Stimulated activated CD8-positive, alpha-beta memory T cell treated with anti-CD3 and anti-CD28 coated beads, Interleukin-12 subunit alpha, Interleukin-12 subunit beta, amount 100 ng/mL, for 24 hours (primary cell): ENCODE measurements around the gene HNRNPUL2.

ENCODE experiments used
- DNase-seq: peaks from one replicate; pipeline ENCODE4 v3.0.0-alpha.2; 2020; ENCODE audit errors: extremely low read depth

The HNRNPUL2 gene

GRCh38 chr11:62667460-62667859 lies 59.8 kb downstream of the HNRNPUL2 start:
- DNase-seq = no peak

- no peak for DNase-seq
These were observed 60.9 kb downstream of the HNRNPUL2 start for GRCh38 chr11:62666259-62666926.

- DNase-seq = no peak
These were observed 61.5 kb downstream of the HNRNPUL2 start for GRCh38 chr11:62665599-62666258.

- peak; percentile 88 for DNase-seq
These were observed 62.1 kb downstream of the HNRNPUL2 start, which contains the start of the genes C11orf98 and CSKMT for GRCh38 chr11:62665075-62665598. Gene C11orf98, minus strand, starts transcription at chr11:62665210. Its CDS starts 41 bp downstream, at chr11:62665169. Gene CSKMT, plus strand, starts transcription at chr11:62665312. Its CDS starts 568 bp downstream, at chr11:62665880.

DNA sequence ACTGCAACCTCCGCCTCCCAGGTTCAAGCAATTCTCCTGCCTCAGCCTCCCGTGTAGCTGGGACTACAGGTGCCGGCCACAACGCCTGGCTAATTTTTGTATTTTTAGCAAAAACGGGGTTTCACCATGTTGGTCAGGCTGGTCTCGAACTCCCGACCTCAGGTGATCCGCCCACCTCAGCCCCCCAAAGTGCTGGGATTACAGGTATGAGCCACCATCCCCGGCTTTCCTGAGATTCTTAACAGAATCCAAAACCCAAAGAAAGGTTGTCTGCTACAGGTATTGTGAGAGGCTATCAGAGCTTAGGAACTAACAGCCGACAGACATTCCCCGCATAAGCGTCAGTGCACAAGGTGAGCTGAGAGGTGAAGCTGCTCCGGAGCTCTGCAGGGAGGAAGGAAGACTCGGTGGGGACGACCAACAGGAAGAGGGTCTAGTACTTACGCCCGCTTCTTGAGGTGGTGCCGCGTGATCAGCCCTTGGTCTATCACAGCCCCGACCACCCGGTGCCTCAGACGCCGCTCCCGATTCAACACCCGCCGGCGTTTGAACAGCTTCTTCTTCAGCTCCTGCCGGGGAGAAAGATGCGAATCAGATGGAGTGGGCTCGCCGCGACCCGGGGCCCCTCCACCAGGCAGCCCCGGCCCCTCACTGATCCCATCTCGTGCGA lies 62.7 kb downstream of the HNRNPUL2 start:
- no peak for DNase-seq
